Right lobe of liver (tissue), 4 donors: ENCODE data around the gene AZU1.

Experiments
- CTCF ChIP-seq, 4 donors: fragments of 200-600 bp in 3 of 4; fragments of 450-650 bp in 1 of 4; IDR thresholded peaks; one replicate each; pipeline versions ENCODE4 v1.5.1 to v1.8.0; 2016 to 2022; ENCODE audit warnings: antibody characterized with exemption in 4 of 4, mild to moderate bottlenecking in 2 of 4
- POLR2A ChIP-seq: fragments of 450-650 bp; IDR thresholded peaks from one replicate; pipeline ENCODE4 v1.6.1; 2017; ENCODE audit warnings: antibody characterized with exemption, mild to moderate bottlenecking
- donor health status: DM: no; HTN: no; CAD: no.
- donor health status: DM: no; HTN: no; CAD: no.
- donor health status: DM: no; HTN: yes; CAD: no.

DNA sequence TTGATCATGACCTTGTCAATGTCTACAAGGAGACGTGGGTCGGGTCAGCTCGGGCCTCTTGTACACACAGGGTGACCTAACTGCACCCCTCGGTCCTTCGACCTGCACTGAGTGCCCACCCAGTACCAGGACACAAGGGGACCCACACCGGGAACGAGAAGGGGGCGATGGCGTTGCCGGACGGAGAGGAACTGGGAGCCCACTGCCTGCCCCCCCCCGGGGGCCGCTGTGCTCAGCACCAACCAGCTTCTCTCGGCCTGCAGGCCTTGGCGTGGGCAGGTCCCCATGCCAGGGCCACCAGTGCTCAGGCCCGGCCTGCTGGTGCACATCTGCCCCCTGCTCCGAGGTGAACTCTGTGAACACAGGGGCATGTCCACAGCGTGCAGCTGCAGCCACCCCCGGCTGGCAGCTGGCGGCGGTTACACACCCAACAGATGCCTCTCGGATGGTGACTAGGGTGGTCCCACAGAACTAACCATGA, 46.0 kb downstream of the AZU1 start:
- TF ChIP-seq CTCF (IDR thresholded peaks at IDR 0.05) (no peak), POLR2A (no peak)
